CD8-positive, alpha-beta memory T cell (primary cell): ENCODE data around the gene C1orf35. TPM values are rescaled to one million over a fixed set of nuclear protein-coding genes. Genes with fewer than 3 reads are reported as not detected.
A peak's percentile ranks its signal among the peaks of the same experiment; 100 is the strongest.

Source experiments
- CTCF ChIA-PET: fragments of 350-600 bp; sonication (Branson Sonifier 250); formaldehyde crosslinking; loops from one replicate; lab custom pipeline; 2021; ENCODE audit warnings: antibody characterized with exemption; lab: Charles Lee
- POLR2A ChIA-PET: fragments of 350-600 bp; sonication (Branson Sonifier 250); formaldehyde crosslinking; loops from one replicate; lab custom pipeline; 2021; ENCODE audit warnings: antibody characterized with exemption; lab: Charles Lee
- DNase-seq, 5 donors: peaks; one replicate each; pipeline versions ENCODE4 v3.0.0 to v3.0.0-alpha.2; 2020 to 2022; ENCODE audit warnings: mixed read lengths in 1 of 5
- H3K27ac ChIP-seq: one replicate; pipeline ENCODE4 v1.7.0; 2013; ENCODE audit warnings: low read depth, mild to moderate bottlenecking, low read length, moderate library complexity
- H3K27me3 ChIP-seq: 2 replicates; pipeline ENCODE4 v1.7.0; 2013; ENCODE audit warnings: low read length, mild to moderate bottlenecking; ENCODE audit not compliant: insufficient read depth, poor library complexity, severe bottlenecking
- H3K36me3 ChIP-seq: 2 replicates; pipeline ENCODE4 v1.7.0; 2013; ENCODE audit warnings: mild to moderate bottlenecking, low read length, moderate library complexity; ENCODE audit not compliant: insufficient read depth
- H3K4me1 ChIP-seq: 2 replicates; pipeline ENCODE4 v1.7.0; 2013; ENCODE audit warnings: mild to moderate bottlenecking, low read length, moderate library complexity; ENCODE audit not compliant: insufficient read depth
- H3K4me3 ChIP-seq: 2 replicates; pipeline ENCODE4 v1.7.0; 2013; ENCODE audit warnings: mild to moderate bottlenecking, low read length
- H3K9me3 ChIP-seq: 2 replicates; pipeline ENCODE4 v1.7.0; 2013; ENCODE audit warnings: mild to moderate bottlenecking, low read length
- H3K27ac Mint-ChIP-seq, 8 donors: one replicate each; pipeline ENCODE4 v1.8.0; 2020 to 2021; ENCODE audit warnings: mixed read lengths in 8 of 8, mild to moderate bottlenecking in 6 of 8, inconsistent platforms in 3 of 8, moderate library complexity in 3 of 8
- H3K27me3 Mint-ChIP-seq, 2 donors: one replicate each; pipeline ENCODE4 v1.8.0; 2020 to 2021; ENCODE audit warnings: mixed read lengths in 2 of 2, mild to moderate bottlenecking in 1 of 2, moderate library complexity in 1 of 2
- H3K36me3 Mint-ChIP-seq, 3 donors: one replicate each; pipeline ENCODE4 v1.8.0; 2020 to 2021; ENCODE audit warnings: mixed read lengths in 3 of 3, inconsistent platforms in 1 of 3, mild to moderate bottlenecking in 1 of 3
- H3K4me1 Mint-ChIP-seq, 3 donors: one replicate each; pipeline ENCODE4 v1.8.0; 2020 to 2021; ENCODE audit warnings: mixed read lengths in 3 of 3, inconsistent platforms in 1 of 3, mild to moderate bottlenecking in 1 of 3
- H3K4me3 Mint-ChIP-seq, 7 donors: one replicate each; pipeline ENCODE4 v1.8.0; 2020 to 2021; ENCODE audit warnings: mixed read lengths in 7 of 7, mild to moderate bottlenecking in 6 of 7, moderate library complexity in 4 of 7, inconsistent platforms in 2 of 7
- H3K9me3 Mint-ChIP-seq, 5 donors: one replicate each; pipeline ENCODE4 v1.8.0; 2020 to 2022; ENCODE audit warnings: mixed read lengths in 5 of 5, mild to moderate bottlenecking in 3 of 5, moderate library complexity in 2 of 5, inconsistent platforms in 1 of 5
- polyA plus RNA-seq: library from polyadenylated mRNA; unstranded; fragments of 300-500 nt; fragmentation: Illumina TruSeq; gene quantifications from one replicate; pipeline ENCODE4 v1.2.3, GENCODE V29; 2021
- total RNA-seq, 2 experiments: library from RNA; stranded (reverse); gene quantifications; one replicate each; pipeline ENCODE4 v1.2.3, GENCODE V29; 2021

The C1orf35 gene
- total and polyA plus RNA-seq, 3 experiments from 2014 or later = 21.4 to 29.2 (median 28.7) TPM

GRCh38 chr1:228072658-228073043 is 30.5 kb downstream of the C1orf35 start:
- Histone ChIP-seq H3K36me3 (no peaks in the 10 kb centered on the region), H3K9me3 (no peaks in the 10 kb centered on the region), H3K27ac (no peak overlapping the region), H3K4me3 (no peak overlapping the region), H3K4me1 (no peaks in the 10 kb centered on the region), H3K27me3 (no peaks in the 10 kb centered on the region)
- Mint-ChIP-seq H3K9me3 (no peaks in the 10 kb centered on the region), H3K27ac (no peak overlapping the region), H3K4me1 (peaks cover 0 to 14% (median 4%) of the 10 kb centered on the region in 3 donors), H3K27me3 (no peaks in the 10 kb centered on the region), H3K4me3 (no peak overlapping the region), H3K36me3 (no peaks in the 10 kb centered on the region)
- DNase-seq = peak in 1 of 5 donors; percentile 37
- ChIA-PET POLR2A (no interaction called here), CTCF (no interaction called here)

GRCh38 chr1:228071839-228072657 is 31.1 kb downstream of the C1orf35 start:
- H3K4me1 ChIP-seq = no peaks in the 10 kb centered on the region
- H3K36me3 Mint-ChIP-seq = no peaks in the 10 kb centered on the region
- no peak overlapping the region for H3K27ac Mint-ChIP-seq
- H3K27ac ChIP-seq = no peak overlapping the region
- no peaks in the 10 kb centered on the region for H3K9me3 ChIP-seq
- peaks cover 0 to 11% (median 2%) of the 10 kb centered on the region in 3 donors for H3K4me1 Mint-ChIP-seq
- CTCF ChIA-PET = no interaction called here
- peaks cover 0 to 2% of the 10 kb centered on the region in 2 donors for H3K27me3 Mint-ChIP-seq
- no peak overlapping the region for H3K4me3 Mint-ChIP-seq
- H3K27me3 ChIP-seq = peaks cover 5% of the 10 kb centered on the region
- POLR2A ChIA-PET = no interaction called here
- no peaks in the 10 kb centered on the region for H3K9me3 Mint-ChIP-seq
- DNase-seq = no peak
- H3K36me3 ChIP-seq = no peaks in the 10 kb centered on the region
- H3K4me3 ChIP-seq = no peak overlapping the region

GRCh38 chr1:228070851-228071250 is 32.3 kb downstream of the C1orf35 start:
- Mint-ChIP-seq H3K9me3 (no peaks in the 10 kb centered on the region), H3K4me3 (no peak overlapping the region), H3K27me3 (peaks cover 4 to 7% of the 10 kb centered on the region in 2 donors), H3K4me1 (peaks cover 0 to 11% (median 2%) of the 10 kb centered on the region in 3 donors), H3K27ac (no peak overlapping the region), H3K36me3 (no peaks in the 10 kb centered on the region)
- POLR2A ChIA-PET = no interaction called here
- Histone ChIP-seq H3K4me3 (no peak overlapping the region), H3K36me3 (no peaks in the 10 kb centered on the region), H3K27ac (no peak overlapping the region), H3K4me1 (no peaks in the 10 kb centered on the region), H3K9me3 (no peaks in the 10 kb centered on the region), H3K27me3 (peaks cover 12% of the 10 kb centered on the region)
- DNase-seq = no peak
- CTCF ChIA-PET = no interaction called here

DNA sequence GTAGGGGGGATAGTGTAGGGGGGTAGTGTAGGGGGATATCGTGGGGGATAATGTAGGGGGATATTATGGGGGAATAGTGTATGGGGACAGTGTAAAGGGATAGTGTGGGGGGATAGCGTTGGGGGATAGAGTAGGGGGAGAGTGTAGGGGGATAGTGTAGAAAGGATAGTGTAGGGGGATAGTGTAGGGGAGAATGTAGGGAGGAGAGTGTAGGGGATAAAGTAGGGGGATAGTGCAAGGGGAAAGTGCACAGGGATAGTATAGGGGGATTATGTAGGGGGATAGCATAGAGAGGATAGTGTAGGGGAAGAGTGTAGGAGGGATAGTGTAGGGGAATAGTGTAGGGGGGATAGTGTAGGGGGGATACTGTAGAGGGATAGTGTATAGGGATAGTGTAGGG is 33.0 kb downstream of the C1orf35 start:
- H3K4me1 ChIP-seq = no peaks in the 10 kb centered on the region
- DNase-seq = no peak
- H3K9me3 ChIP-seq = no peaks in the 10 kb centered on the region
- Mint-ChIP-seq H3K4me1 (peaks cover 0 to 11% (median 2%) of the 10 kb centered on the region in 3 donors), H3K27ac (no peak overlapping the region), H3K27me3 (peaks cover 5 to 12% of the 10 kb centered on the region in 2 donors), H3K4me3 (no peak overlapping the region), H3K9me3 (no peaks in the 10 kb centered on the region), H3K36me3 (no peaks in the 10 kb centered on the region)
- H3K27ac ChIP-seq = no peak overlapping the region
- no peak overlapping the region for H3K4me3 ChIP-seq
- ChIA-PET CTCF (no interaction called here), POLR2A (no interaction called here)
- H3K36me3 ChIP-seq = no peaks in the 10 kb centered on the region
- peaks cover 12% of the 10 kb centered on the region for H3K27me3 ChIP-seq

DNA sequence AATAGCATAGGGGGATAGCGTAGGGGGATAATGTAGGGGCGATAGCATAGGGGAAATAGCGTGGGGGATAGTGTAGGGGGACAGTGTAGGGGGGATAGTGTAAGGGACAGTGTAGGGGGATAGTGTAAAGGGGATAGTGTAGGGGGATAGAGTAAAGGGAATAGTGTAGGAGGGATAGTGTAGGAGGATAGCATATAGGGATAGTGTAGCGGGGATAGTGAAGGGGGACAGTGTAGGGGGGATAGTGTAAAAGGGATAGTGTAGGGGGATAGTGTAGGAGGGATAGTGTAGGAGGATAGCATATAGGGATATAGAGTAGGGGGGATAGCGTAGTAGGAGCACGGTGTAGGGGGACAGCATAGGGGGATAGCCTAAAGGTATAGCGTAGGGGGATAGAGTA is 34.8 kb downstream of the C1orf35 start:
- H3K4me1 ChIP-seq = no peaks in the 10 kb centered on the region
- peaks cover 6 to 12% of the 10 kb centered on the region in 2 donors for H3K27me3 Mint-ChIP-seq
- H3K4me3 ChIP-seq = no peak overlapping the region
- POLR2A ChIA-PET = no interaction called here
- H3K27me3 ChIP-seq = peaks cover 19% of the 10 kb centered on the region
- H3K27ac Mint-ChIP-seq = no peak overlapping the region
- no peaks in the 10 kb centered on the region for H3K36me3 ChIP-seq
- CTCF ChIA-PET = no interaction called here
- no peak overlapping the region for H3K4me3 Mint-ChIP-seq
- no peak for DNase-seq
- H3K9me3 ChIP-seq = no peaks in the 10 kb centered on the region
- H3K36me3 Mint-ChIP-seq = no peaks in the 10 kb centered on the region
- peaks cover 0 to 5% (median 0%) of the 10 kb centered on the region in 3 donors for H3K4me1 Mint-ChIP-seq
- H3K9me3 Mint-ChIP-seq = no peaks in the 10 kb centered on the region
- no peak overlapping the region for H3K27ac ChIP-seq

GRCh38 chr1:228066891-228067654 is 36.1 kb downstream of the C1orf35 start:
- H3K4me1 Mint-ChIP-seq = no peaks in the 10 kb centered on the region
- DNase-seq = peak in 1 of 5 donors; percentile 40
- no peaks in the 10 kb centered on the region for H3K36me3 ChIP-seq
- no peak overlapping the region for H3K4me3 ChIP-seq
- peaks cover 10 to 12% of the 10 kb centered on the region in 2 donors for H3K27me3 Mint-ChIP-seq
- no peak overlapping the region for H3K4me3 Mint-ChIP-seq
- no peaks in the 10 kb centered on the region for H3K9me3 ChIP-seq
- H3K27me3 ChIP-seq = peaks cover 29% of the 10 kb centered on the region
- H3K27ac ChIP-seq = no peak overlapping the region
- H3K9me3 Mint-ChIP-seq = no peaks in the 10 kb centered on the region
- ChIA-PET POLR2A (no interaction called here), CTCF (no interaction called here)
- H3K27ac Mint-ChIP-seq = no peak overlapping the region
- no peaks in the 10 kb centered on the region for H3K36me3 Mint-ChIP-seq
- H3K4me1 ChIP-seq = no peaks in the 10 kb centered on the region

DNA sequence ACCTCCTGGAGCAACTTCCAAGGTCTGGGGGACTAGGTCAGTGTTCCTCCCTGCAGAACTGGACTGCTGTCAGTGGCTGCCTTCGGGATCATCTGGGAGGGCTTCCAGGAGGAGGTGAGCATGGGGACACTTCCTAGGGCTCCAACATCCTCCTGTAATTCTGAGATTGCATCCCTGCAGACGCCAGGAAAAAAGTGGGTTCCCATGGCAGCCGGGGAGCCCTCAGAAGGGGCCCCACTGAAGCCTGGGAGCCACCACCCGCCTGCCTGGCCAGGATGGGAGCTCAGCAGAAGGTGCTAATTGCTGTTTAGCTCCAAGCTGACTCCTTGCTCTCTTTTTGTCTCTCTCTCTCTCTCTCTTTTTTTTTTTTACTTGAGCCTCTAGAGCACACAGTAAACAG is 36.7 kb downstream of the C1orf35 start:
- Histone ChIP-seq H3K9me3 (no peaks in the 10 kb centered on the region), H3K36me3 (no peaks in the 10 kb centered on the region), H3K27me3 (peaks cover 35% of the 10 kb centered on the region), H3K27ac (no peak overlapping the region), H3K4me1 (no peaks in the 10 kb centered on the region), H3K4me3 (no peak overlapping the region)
- Mint-ChIP-seq H3K9me3 (no peaks in the 10 kb centered on the region), H3K27me3 (peaks cover 12 to 15% of the 10 kb centered on the region in 2 donors), H3K4me3 (no peak overlapping the region), H3K27ac (no peak overlapping the region), H3K4me1 (no peaks in the 10 kb centered on the region), H3K36me3 (no peaks in the 10 kb centered on the region)
- CTCF ChIA-PET = no interaction called here
- DNase-seq = no peak
- POLR2A ChIA-PET = no interaction called here
